ENCODE measurements around the gene PPP1R27. TPM values are rescaled to one million over a fixed set of nuclear protein-coding genes. Genes with fewer than 3 reads are reported as not detected.

Gene PPP1R27
- total and polyA plus RNA-seq, 9 of the 15 experiments (the other 6 are each of a cell fraction or from before 2014, with no cell fraction given) = 0.29 to 6.9 (median 1.5) TPM; not detected in 2

GRCh38 chr17:81870131-81870980 is 35.5 kb upstream of the PPP1R27 start (continued):
- TF ChIP-seq TCF3 (CRISPR knock-in tag; IDR thresholded peaks at IDR 0.05) = no peak
- no peak for TF ChIP-seq TAF9B (IDR thresholded peaks at IDR 0.05; ENCODE audit: partially characterized antibody)
- TF ChIP-seq YY1 (IDR thresholded peaks at IDR 0.05; ENCODE audit: borderline replicate concordance in 1 of 3, control insufficient read depth in 1 of 3, extremely low read depth in 1 of 3, insufficient read depth in 3 of 3, insufficient read length in 1 of 3, insufficient replicate concordance in 2 of 3, low read depth in 1 of 3, low read length in 2 of 3) = peak; percentile 26 to 64 (median 44)
- no peak for TF ChIP-seq ZNF764 (CRISPR knock-in tag; IDR thresholded peaks at IDR 0.05; ENCODE audit: low read depth)
- TF ChIP-seq ID3 (CRISPR knock-in tag; IDR thresholded peaks at IDR 0.05) = no peak
- 0 out of 2 replicates have a peak, but pooled peaks have one; percentile 38 for TF ChIP-seq ID3 (tag; IDR thresholded peaks at IDR 0.05)
- TF ChIP-seq, protein P1, sequence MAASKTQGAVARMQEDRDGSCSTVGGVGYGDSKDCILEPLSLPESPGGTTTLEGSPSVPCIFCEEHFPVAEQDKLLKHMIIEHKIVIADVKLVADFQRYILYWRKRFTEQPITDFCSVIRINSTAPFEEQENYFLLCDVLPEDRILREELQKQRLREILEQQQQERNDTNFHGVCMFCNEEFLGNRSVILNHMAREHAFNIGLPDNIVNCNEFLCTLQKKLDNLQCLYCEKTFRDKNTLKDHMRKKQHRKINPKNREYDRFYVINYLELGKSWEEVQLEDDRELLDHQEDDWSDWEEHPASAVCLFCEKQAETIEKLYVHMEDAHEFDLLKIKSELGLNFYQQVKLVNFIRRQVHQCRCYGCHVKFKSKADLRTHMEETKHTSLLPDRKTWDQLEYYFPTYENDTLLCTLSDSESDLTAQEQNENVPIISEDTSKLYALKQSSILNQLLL (CRISPR knock-in tag; IDR thresholded peaks at IDR 0.05; ENCODE audit: borderline replicate concordance) = no peak
- TF ChIP-seq SIN3B (IDR thresholded peaks at IDR 0.05; ENCODE audit: low read depth) = 0 out of 2 replicates have a peak, but pooled peaks have one; percentile 20
- peak; percentile 7 for TF ChIP-seq U2AF1 (optimal IDR thresholded peaks at IDR 0.05; ENCODE audit: low read depth, low read length)
- TF ChIP-seq, protein P2, sequence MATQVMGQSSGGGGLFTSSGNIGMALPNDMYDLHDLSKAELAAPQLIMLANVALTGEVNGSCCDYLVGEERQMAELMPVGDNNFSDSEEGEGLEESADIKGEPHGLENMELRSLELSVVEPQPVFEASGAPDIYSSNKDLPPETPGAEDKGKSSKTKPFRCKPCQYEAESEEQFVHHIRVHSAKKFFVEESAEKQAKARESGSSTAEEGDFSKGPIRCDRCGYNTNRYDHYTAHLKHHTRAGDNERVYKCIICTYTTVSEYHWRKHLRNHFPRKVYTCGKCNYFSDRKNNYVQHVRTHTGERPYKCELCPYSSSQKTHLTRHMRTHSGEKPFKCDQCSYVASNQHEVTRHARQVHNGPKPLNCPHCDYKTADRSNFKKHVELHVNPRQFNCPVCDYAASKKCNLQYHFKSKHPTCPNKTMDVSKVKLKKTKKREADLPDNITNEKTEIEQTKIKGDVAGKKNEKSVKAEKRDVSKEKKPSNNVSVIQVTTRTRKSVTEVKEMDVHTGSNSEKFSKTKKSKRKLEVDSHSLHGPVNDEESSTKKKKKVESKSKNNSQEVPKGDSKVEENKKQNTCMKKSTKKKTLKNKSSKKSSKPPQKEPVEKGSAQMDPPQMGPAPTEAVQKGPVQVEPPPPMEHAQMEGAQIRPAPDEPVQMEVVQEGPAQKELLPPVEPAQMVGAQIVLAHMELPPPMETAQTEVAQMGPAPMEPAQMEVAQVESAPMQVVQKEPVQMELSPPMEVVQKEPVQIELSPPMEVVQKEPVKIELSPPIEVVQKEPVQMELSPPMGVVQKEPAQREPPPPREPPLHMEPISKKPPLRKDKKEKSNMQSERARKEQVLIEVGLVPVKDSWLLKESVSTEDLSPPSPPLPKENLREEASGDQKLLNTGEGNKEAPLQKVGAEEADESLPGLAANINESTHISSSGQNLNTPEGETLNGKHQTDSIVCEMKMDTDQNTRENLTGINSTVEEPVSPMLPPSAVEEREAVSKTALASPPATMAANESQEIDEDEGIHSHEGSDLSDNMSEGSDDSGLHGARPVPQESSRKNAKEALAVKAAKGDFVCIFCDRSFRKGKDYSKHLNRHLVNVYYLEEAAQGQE (IDR thresholded peaks at IDR 0.05; ENCODE audit: borderline replicate concordance) = no peak
- TF ChIP-seq, protein P2 (CRISPR knock-in tag; IDR thresholded peaks at IDR 0.05; ENCODE audit: low read depth) = 0 out of 2 replicates have a peak, but pooled peaks have one; percentile 36
- no peak for TF ChIP-seq SMAD2 (IDR thresholded peaks at IDR 0.05; ENCODE audit: low read depth, low read length)
- TF ChIP-seq, protein P3, sequence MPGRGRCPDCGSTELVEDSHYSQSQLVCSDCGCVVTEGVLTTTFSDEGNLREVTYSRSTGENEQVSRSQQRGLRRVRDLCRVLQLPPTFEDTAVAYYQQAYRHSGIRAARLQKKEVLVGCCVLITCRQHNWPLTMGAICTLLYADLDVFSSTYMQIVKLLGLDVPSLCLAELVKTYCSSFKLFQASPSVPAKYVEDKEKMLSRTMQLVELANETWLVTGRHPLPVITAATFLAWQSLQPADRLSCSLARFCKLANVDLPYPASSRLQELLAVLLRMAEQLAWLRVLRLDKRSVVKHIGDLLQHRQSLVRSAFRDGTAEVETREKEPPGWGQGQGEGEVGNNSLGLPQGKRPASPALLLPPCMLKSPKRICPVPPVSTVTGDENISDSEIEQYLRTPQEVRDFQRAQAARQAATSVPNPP (IDR thresholded peaks at IDR 0.05; ENCODE audit: borderline replicate concordance, insufficient read depth, insufficient read length) = no peak
- 0 out of 2 replicates have a peak, but pooled peaks have one; percentile 3 for TF ChIP-seq STAG1 (CRISPR knock-in tag; IDR thresholded peaks at IDR 0.05; ENCODE audit: borderline replicate concordance)
- TF ChIP-seq LARP7 (IDR thresholded peaks at IDR 0.05) = no peak
